HG03571 (cell line): ENCODE results near the gene MYADML2.

Experiments used
- ATAC-seq: cut with Tn5 transposase; IDR thresholded peaks from one replicate; pipeline ENCODE4 v1.9.1; 2021; ENCODE audit not compliant: unreplicated experiment

MYADML2 gene

DNA sequence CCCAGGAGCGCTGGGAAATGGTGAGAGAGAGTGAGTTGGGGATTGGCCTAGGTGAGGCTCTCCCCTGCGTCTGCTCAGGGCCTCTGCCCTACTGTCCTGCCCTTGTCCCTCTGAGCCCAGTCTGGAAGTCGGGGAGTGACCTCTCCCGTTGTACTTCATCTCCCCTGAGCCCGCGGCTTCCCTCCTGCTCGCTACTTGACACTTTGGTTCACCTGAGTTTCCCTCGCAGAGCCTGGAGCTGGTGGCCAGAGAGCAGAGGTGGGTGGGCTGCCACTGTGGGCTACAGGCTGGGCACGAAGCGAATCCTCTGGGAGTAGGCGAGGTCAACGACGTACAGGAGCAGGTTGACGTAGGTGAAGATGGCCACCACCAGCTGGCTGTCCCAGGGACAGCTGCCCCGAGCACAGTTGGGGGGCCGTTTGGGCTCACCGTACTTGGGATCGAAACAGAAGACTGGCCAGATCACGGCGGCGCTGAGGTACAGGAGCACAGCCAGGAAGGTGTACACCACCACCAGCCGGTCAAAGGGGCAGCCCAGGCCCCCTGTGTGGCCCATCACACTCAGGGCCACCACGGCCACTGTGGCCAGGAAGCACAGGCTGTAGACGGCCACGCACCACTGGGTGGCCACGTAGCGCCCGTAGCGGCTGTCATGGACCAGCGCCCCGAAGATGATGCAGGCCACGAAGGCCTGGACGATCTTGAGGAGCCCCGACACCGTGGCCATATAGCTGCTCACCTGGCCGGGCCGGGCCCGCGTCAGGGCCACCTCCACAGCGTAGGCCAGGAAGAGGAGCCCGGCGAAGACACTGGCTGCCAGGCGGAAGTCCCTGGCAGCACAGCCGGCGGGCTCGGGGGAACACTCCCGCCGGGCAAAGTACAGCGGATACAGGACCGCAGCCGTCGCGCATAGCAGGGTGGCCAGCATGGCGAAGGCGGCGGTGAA is 6.2 kb downstream of the MYADML2 start:
- ATAC-seq: no peak

DNA sequence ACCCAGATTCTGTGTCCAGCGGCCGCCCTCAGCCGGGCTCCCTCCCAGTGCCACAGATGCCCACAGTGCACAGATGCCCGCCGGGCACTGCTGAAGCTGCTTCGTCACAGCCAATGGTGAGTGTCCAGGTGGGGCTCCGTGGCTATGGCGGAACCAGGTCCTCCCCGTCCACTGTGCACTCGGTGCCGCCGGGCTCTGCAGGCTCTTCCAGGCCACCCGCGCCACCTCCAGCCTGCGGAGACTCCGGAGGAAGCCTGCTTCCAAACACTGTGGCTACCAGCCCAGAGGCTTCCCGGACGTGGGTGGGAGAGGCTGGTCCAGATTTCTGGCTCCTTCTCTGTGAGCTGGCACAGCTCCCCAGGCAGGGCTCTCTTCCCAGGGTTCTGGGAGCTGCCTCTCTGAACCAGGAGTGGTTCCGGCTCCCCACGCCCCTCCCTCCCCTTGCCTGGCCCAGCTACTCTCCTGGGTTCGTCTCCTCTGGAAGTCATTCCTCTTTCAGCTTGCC is 7.1 kb downstream of the MYADML2 start:
- ATAC-seq: no peak

DNA sequence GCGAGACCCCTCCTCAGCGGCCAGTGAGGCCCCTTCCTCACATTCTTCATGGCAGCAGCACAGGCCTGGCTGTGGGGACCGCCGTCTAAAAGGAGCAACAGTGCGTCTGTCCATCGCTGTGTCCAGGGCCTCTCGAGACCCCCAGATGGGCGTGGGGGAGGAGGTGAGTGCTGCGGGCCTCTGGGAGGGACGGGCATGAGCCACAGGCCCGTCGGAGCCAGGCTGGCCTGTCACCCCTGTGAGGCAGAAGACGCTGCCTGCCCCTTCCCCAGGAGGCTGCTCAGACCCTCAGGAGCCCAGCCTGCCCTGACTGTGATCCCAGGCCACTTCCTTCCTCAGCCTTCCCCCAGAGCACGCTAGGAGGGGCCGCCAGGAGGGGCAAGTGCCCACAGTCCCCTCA is 7.8 kb downstream of the MYADML2 start:
- no peak for ATAC-seq

DNA sequence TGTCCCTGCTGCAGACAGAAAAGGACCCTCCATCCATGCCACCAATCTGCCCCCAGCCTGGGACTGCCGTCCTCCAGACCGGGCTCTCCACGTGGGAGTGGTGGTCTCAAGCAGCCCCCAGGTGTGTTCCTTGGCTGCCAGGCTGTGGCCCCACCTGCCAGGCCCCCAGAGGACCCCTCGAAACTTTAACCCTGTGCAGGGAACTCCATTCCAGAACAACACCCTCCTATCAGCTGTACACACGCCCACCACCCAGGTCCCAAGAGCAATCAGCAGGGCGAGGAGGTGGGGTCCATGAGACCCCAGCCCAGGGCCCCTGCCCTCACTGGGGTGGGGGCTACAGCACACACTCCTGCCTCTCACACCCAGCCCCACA is 11.3 kb downstream of the MYADML2 start:
- ATAC-seq: no peak

DNA sequence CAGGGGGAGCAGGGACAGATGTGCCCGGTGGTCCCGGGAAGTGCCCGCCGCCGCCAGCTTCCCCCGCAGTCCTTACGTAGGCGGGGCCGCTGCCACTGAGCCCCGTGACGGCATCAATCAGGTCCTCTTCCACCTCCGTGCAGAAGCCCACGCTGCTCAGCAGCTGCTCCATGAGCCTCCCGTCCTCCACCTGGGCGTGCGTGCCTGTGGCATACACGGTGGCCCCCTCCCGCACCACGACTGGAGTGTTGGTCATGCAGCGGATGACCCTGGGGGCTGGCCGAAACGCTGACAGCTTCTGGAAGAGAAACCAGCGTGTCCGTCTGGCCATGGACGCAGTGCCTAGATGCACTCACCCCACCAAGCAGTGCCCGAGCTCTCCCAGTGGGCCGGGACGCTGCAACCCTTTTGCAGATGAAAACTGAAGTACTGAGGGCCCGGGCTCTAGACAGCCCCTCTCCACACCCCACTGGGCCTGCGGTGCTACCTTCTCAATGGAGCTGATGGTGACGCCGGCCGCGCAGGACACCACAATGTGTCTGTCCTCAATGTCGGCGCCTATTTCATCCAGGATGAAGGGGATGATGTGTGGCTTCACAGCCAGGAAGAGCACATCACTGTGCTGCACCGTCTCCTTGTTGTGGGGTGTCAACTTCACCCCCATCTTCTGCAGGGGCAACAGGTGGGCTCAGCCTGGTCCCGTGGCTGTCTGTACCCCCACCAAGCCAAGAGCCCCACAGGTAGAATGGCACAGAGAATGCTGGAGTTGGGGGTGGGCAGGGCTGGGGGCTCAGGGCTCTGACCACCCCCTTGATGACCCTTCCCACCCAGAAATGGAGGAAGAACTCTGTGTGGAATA is 12.0 kb downstream of the MYADML2 start:
- no peak for ATAC-seq

GRCh38 chr17:81934098-81934757 is 12.8 kb downstream of the MYADML2 start:
- ATAC-seq: no peak

GRCh38 chr17:81933178-81933699 is 13.8 kb downstream of the MYADML2 start:
- ATAC-seq: no peak

DNA sequence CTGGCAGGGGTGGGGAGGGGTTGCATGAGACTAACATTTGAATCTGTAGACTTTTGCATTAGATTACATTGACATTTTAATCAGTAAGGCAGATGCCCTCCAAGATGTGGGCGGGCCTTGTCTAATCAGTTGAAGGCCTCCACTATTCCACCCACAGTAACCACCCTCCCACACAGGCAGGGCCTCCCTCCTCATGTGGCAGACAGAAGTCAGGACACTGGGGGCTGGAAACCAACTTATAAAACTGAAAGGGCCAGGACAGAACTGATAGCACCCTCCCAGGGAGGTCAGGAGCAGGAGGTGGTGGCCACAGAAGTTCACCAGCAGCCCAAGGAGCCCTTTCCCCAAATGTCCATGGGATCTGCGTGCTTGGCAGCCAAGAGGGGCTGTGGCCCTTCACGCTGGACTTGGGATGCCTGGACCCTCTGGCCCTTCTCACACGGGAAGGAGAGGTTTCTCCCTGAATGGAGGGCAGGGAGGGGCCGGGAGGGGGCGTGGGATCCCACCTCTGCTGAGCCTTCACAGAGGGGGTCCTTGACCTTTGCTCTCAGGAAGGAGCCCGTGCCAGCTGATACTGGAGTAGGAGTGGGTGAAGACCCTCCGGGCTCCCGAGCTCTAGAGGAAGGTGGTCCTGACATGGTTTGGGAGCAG is 14.6 kb downstream of the MYADML2 start:
- no peak for ATAC-seq

DNA sequence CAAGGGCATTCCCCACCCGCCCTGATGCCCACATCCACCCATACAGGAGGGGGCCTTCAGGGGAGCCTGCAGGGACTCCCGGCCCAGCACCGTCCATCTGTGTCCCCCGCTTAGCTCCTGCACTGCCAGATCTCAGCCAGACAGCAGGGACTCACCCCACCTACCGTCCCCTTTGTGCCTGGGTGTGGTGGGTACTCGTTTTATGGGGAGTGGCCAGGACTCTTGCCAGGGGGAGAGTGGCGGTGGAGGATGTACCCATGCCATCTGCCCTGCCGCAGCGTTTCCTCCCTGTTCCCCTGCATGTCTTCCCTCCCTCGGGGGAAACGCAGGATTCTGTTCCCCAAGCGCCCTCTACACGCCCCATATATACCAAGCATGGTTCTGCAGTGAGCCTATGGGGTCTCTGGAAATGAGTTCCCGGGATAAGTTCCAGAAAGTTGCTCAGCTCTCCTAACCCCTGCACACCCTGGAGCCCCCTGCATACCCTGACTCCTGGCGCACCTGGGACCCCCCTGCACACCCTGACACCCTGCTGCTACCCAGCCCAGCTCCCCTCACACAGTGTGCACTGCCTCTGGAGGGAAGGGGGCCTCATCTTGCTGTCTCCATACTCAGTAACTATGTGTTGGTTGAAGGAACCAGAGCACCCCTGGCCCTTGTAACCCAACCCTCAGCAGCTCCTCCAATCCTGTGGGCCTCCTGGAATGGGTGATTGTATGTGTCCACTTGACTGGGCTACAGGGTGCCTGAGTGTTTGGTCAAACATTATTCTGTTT is 15.3 kb downstream of the MYADML2 start:
- ATAC-seq: no peak

DNA sequence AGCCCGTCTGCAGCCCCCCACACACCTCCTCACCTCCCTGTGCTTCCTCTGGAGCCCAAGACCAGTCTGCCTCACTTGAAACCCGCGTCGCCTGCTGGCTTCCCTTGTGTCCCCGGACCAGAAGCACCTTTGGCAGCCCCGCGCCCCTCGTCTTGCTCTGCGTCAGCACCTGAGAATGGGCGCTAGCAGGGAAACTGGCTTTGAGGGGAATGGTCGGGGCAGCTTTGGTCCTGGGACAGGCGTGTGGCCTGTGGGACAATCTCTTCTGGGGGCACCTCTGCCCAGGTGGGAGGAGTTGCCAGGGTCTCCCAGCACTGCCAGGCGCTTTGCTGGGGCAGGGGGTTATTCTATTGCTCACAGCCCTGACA is 15.9 kb downstream of the MYADML2 start:
- no peak for ATAC-seq

- no peak for ATAC-seq
These were observed 16.6 kb downstream of the MYADML2 start for GRCh38 chr17:81930142-81931125.

DNA sequence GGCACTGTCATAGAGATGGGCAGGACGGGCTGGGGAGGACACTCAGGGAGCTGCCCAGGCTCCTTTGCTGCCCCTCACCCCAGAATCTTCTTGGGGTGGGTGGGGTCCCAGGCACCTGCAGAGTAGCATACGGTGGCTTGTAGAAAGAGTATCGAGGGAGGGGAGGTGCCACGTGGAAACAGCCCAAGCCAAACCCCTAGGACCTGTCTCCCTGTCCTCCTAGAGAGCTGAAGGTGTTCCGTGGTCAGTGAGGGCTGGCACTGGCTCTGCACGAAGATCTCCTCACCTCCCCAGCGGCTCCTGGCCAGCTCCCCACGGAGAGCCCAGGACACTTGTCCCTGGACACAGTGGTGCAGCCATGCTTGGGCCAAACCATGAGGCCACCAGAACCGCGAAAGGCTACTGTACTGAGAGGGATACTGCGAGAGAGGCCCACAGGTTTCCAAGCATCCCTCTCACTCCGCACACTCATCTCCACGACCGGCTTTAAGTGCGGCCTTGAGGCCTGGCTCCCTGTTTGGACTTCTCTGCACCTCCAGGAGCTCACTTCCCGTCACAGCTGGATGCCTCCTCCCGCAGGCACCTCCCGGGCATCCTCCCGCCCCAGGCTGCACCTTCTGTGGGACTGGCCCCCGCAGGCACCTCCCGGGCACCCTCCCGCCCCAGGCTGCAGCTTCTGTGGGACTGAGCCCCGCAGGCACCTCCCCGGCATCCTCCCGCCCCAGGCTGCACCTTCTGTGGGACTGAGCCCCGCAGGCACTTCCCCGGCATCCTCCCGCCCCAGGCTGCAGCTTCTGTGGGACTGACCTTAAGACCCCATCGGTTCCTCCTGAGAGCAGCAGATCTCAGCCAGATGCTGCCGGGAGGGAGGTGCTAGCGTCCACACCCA is 17.5 kb downstream of the MYADML2 start:
- no peak for ATAC-seq

DNA sequence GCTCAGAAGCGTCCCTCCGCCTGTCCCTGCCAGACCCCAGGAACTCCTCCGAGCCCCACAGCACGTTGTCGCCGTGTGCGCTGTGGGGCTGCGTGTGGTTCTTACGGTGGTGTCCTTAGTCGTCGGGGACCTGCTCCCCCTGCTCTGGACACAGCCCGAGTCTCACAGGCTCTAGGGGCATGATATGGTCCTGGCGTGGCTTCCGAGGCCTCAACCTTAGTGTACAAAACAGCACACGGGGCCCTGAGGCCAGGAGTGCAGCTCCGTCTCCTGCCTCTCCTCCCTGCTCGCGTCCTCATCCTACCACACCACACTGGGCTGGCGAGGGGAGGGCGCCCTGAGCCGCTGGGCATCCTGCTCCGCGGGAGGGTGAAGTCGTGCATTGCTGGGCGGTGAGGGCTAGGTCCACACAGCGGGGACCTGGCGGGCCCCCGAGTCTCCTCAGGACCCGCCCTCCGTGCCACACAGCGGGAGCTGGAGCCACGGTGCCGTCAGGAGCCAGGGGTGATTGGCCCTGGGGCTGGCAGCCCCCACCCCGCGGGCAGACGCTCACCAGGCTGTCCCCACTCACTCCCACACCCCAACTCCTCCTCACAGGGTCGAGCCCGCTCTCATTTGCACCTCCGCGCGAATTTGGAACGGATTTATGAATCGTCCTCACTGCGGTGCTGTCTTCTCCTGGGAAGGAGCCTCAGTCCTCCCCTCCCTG is 18.3 kb downstream of the MYADML2 start:
- no peak for ATAC-seq

GRCh38 chr17:81927653-81928543 is 19.1 kb downstream of the MYADML2 start, which contains the start of gene MAFG:
TSS of gene MAFG (minus strand) at chr17:81927735. CDS start at chr17:81923185, 4,550 bp downstream.
- peak; percentile 46 for ATAC-seq

DNA sequence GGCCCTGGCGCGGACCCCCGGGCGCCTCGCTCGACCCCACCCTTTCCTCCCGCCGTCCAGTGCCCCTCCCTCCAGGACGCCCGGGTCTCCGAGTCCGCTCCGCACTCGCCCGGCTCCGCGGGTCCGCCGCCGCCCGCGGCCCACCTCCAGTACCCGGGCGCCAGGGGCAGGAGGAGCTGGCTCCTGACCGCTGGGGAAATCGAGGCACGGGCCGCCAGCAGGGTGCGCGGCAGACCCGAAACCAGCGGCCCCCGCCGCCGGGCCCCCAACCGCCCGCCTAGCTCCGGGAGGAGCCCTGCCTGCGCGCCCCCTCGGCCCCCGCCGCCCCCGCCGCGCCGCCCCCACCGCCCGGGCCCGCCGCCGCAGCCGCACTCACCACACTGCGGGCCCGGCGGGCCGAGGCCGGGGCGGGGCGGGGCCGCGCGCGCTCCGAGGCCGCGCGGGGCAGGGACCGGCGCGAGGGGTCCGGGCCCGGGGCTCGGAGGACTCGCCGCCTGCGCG is 19.8 kb downstream of the MYADML2 start:
- no peak for ATAC-seq
